Subcutaneous abdominal adipose tissue (tissue), 5 donors: ENCODE data around the gene PALLD.

Experiments
- H3K27ac ChIP-seq: one replicate; pipeline ENCODE4 v1.7.0; 2013; ENCODE audit warnings: low read depth, mild to moderate bottlenecking, inconsistent platforms, low read length, moderate library complexity
- H3K27me3 ChIP-seq, 5 donors: one replicate each; pipeline ENCODE4 v1.7.0; 2013; ENCODE audit warnings: low read length in 5 of 5, inconsistent platforms in 1 of 5; ENCODE audit not compliant: control insufficient read depth in 5 of 5, insufficient read depth in 4 of 5
- H3K36me3 ChIP-seq, 5 donors: one replicate each; pipeline ENCODE4 v1.7.0; 2013; ENCODE audit warnings: low read length in 5 of 5; ENCODE audit not compliant: control insufficient read depth in 5 of 5, insufficient read depth in 5 of 5
- H3K4me1 ChIP-seq, 5 donors: one replicate each; pipeline ENCODE4 v1.7.0; 2013; ENCODE audit warnings: low read length in 5 of 5, mild to moderate bottlenecking in 3 of 5, moderate library complexity in 1 of 5; ENCODE audit not compliant: control insufficient read depth in 5 of 5, insufficient read depth in 5 of 5
- H3K4me3 ChIP-seq, 5 donors: one replicate each; pipeline ENCODE4 v1.7.0; 2013; ENCODE audit warnings: low read length in 5 of 5, low read depth in 1 of 5
- H3K9ac ChIP-seq, 5 donors: one replicate each; pipeline ENCODE4 v1.7.0; 2013; ENCODE audit warnings: low read length in 5 of 5, mild to moderate bottlenecking in 4 of 5, moderate library complexity in 3 of 5
- H3K9me3 ChIP-seq, 5 donors: one replicate each; pipeline ENCODE4 v1.7.0; 2013; ENCODE audit warnings: low read length in 5 of 5; ENCODE audit not compliant: control insufficient read depth in 5 of 5
- donor health status: healthy.
- donor health status: healthy.
- donor health status: healthy.
- donor health status: healthy.
- donor health status: healthy.

The PALLD gene

GRCh38 chr4:168822481-168822880 lies 325.6 kb downstream of the PALLD start:
- H3K9me3 ChIP-seq: no peaks in the 10 kb centered on the region
- no peak overlapping the region for H3K4me3 ChIP-seq
- peaks cover 0 to under 1% (median 0%) of the 10 kb centered on the region in 5 donors for H3K4me1 ChIP-seq
- no peak overlapping the region for H3K9ac ChIP-seq
- no peaks in the 10 kb centered on the region for H3K36me3 ChIP-seq
- no peak overlapping the region for H3K27ac ChIP-seq
- H3K27me3 ChIP-seq: no peaks in the 10 kb centered on the region

GRCh38 chr4:168825975-168826374 lies 329.1 kb downstream of the PALLD start:
- Histone ChIP-seq H3K36me3 (no peaks in the 10 kb centered on the region), H3K9ac (no peak overlapping the region), H3K27ac (no peak overlapping the region), H3K27me3 (no peaks in the 10 kb centered on the region), H3K9me3 (no peaks in the 10 kb centered on the region), H3K4me3 (no peak overlapping the region), H3K4me1 (no peaks in the 10 kb centered on the region)

- Histone ChIP-seq H3K36me3 (no peaks in the 10 kb centered on the region), H3K4me3 (no peak overlapping the region), H3K4me1 (peaks cover 0 to 6% (median 5%) of the 10 kb centered on the region in 5 donors), H3K27ac (no peak overlapping the region), H3K27me3 (no peaks in the 10 kb centered on the region), H3K9me3 (no peaks in the 10 kb centered on the region), H3K9ac (no peak overlapping the region)
These were observed 329.8 kb downstream of the PALLD start for GRCh38 chr4:168826620-168827019.

GRCh38 chr4:168830777-168831512 lies 334.1 kb downstream of the PALLD start:
- peaks cover 0 to 26% (median 19%) of the 10 kb centered on the region in 5 donors for H3K4me1 ChIP-seq
- H3K9me3 ChIP-seq: no peaks in the 10 kb centered on the region
- peaks cover 0 to 11% (median 0%) of the 10 kb centered on the region in 5 donors for H3K27me3 ChIP-seq
- no peaks in the 10 kb centered on the region for H3K36me3 ChIP-seq
- peak overlapping the region; percentile 65 for H3K27ac ChIP-seq
- H3K4me3 ChIP-seq: peak overlapping the region in 4 of 5 donors; percentile 75 to 82 (median 78)
- H3K9ac ChIP-seq: peak overlapping the region in 3 of 5 donors; percentile 12 to 78 (median 48)

GRCh38 chr4:168831585-168831918 lies 334.7 kb downstream of the PALLD start:
- peaks cover 0 to 11% (median 0%) of the 10 kb centered on the region in 5 donors for H3K27me3 ChIP-seq
- peak overlapping the region; percentile 75 to 96 (median 79) for H3K4me3 ChIP-seq
- peak overlapping the region in 4 of 5 donors; percentile 12 to 78 (median 54) for H3K9ac ChIP-seq
- H3K27ac ChIP-seq: peak overlapping the region; percentile 65
- no peaks in the 10 kb centered on the region for H3K9me3 ChIP-seq
- H3K4me1 ChIP-seq: peaks cover 0 to 26% (median 19%) of the 10 kb centered on the region in 5 donors
- no peaks in the 10 kb centered on the region for H3K36me3 ChIP-seq

- no peaks in the 10 kb centered on the region for H3K9me3 ChIP-seq
- peaks cover 0 to 26% (median 19%) of the 10 kb centered on the region in 5 donors for H3K4me1 ChIP-seq
- H3K4me3 ChIP-seq: peak overlapping the region; percentile 75 to 96 (median 79)
- peak overlapping the region in 4 of 5 donors; percentile 48 to 78 (median 72) for H3K9ac ChIP-seq
- H3K27ac ChIP-seq: peak overlapping the region; percentile 65
- no peaks in the 10 kb centered on the region for H3K36me3 ChIP-seq
- H3K27me3 ChIP-seq: peaks cover 0 to 11% (median 0%) of the 10 kb centered on the region in 5 donors
These were observed 335.3 kb downstream of the PALLD start for GRCh38 chr4:168831919-168832762.

- peak overlapping the region; percentile 49 to 96 (median 79) for H3K4me3 ChIP-seq
- no peaks in the 10 kb centered on the region for H3K36me3 ChIP-seq
- H3K4me1 ChIP-seq: peaks cover 0 to 26% (median 19%) of the 10 kb centered on the region in 5 donors
- peak overlapping the region; percentile 65 for H3K27ac ChIP-seq
- H3K9me3 ChIP-seq: no peaks in the 10 kb centered on the region
- H3K27me3 ChIP-seq: peaks cover 0 to 11% (median 0%) of the 10 kb centered on the region in 5 donors
- peak overlapping the region; percentile 7 to 78 (median 70) for H3K9ac ChIP-seq
These were observed 336.1 kb downstream of the PALLD start for GRCh38 chr4:168832763-168833575.

GRCh38 chr4:168833881-168834280 lies 337.0 kb downstream of the PALLD start:
- Histone ChIP-seq H3K4me1 (peaks cover 0 to 26% (median 19%) of the 10 kb centered on the region in 5 donors), H3K27ac (no peak overlapping the region), H3K27me3 (peaks cover 0 to 11% (median 0%) of the 10 kb centered on the region in 5 donors), H3K4me3 (peak overlapping the region in 2 of 5 donors; percentile 79 to 82), H3K9me3 (no peaks in the 10 kb centered on the region), H3K36me3 (no peaks in the 10 kb centered on the region), H3K9ac (peak overlapping the region in 2 of 5 donors; percentile 7 to 48)

- Histone ChIP-seq H3K4me3 (no peak overlapping the region), H3K36me3 (no peaks in the 10 kb centered on the region), H3K9me3 (no peaks in the 10 kb centered on the region), H3K9ac (no peak overlapping the region), H3K27ac (no peak overlapping the region), H3K27me3 (peaks cover 0 to 11% (median 0%) of the 10 kb centered on the region in 5 donors), H3K4me1 (peaks cover 0 to 32% (median 26%) of the 10 kb centered on the region in 5 donors)
These were observed 339.1 kb downstream of the PALLD start for GRCh38 chr4:168835880-168836454.
